Upper lobe of right lung (tissue), 1 donor: ENCODE results near the gene SMIM38. TPM values are rescaled to one million over a fixed set of nuclear protein-coding genes. Genes with fewer than 3 reads are reported as not detected.
"Not testable (repeated sequence)": the region's sequence is repeated elsewhere in the genome, so short reads cannot be mapped to it uniquely, and the experiment has no call there.

Experiments
- ATAC-seq: fragments of 200-7000 bp; cut with Tn5 transposase; one replicate; pipeline ENCODE4 v1.9.1; 2020; ENCODE audit warnings: mild to moderate bottlenecking, moderate library complexity
- DNase-seq: peaks from one replicate; pipeline ENCODE4 v3.0.0-alpha.2; 2020
- H3K27ac ChIP-seq: fragments of 200-600 bp; one replicate; pipeline ENCODE4 v1.8.0; 2022
- H3K27me3 ChIP-seq: fragments of 200-600 bp; one replicate; pipeline ENCODE4 v1.8.0; 2022; ENCODE audit warnings: mild to moderate bottlenecking
- H3K36me3 ChIP-seq: fragments of 200-600 bp; one replicate; pipeline ENCODE4 v1.8.0; 2022
- H3K4me1 ChIP-seq: fragments of 200-600 bp; one replicate; pipeline ENCODE4 v1.8.0; 2022
- H3K4me3 ChIP-seq: fragments of 200-600 bp; one replicate; pipeline ENCODE4 v1.8.0; 2022; ENCODE audit warnings: mild to moderate bottlenecking
- H3K9me3 ChIP-seq: fragments of 200-600 bp; one replicate; pipeline ENCODE4 v1.8.0; 2022
- intact Hi-C: fragments of 100-400 bp; cut with DNase I; formaldehyde crosslinking; loops from one replicate; pipeline ENCODE4 v1.11.0; 2022
- total RNA-seq: library from RNA; stranded (reverse); fragmentation: NEBNext Ultra II Directional; extraction: Animal tissue kit (Norgen Biotek cat#: 25700); gene quantifications from one replicate; pipeline ENCODE4 v1.2.1, GENCODE V29; 2021
- TF ChIP-seq, protein P1 (sequence below): fragments of 200-600 bp; IDR thresholded peaks from one replicate; pipeline ENCODE4 v1.8.0; 2022; ENCODE audit warnings: antibody characterized with exemption
- donor health status: DM: no; HTN: yes; CAD: no; lungs with severe emphysema.

SMIM38 gene
- total RNA-seq, 1 donor from 2014 or later: not detected

- H3K27ac ChIP-seq: no peak overlapping the region
- TF ChIP-seq, protein P1, sequence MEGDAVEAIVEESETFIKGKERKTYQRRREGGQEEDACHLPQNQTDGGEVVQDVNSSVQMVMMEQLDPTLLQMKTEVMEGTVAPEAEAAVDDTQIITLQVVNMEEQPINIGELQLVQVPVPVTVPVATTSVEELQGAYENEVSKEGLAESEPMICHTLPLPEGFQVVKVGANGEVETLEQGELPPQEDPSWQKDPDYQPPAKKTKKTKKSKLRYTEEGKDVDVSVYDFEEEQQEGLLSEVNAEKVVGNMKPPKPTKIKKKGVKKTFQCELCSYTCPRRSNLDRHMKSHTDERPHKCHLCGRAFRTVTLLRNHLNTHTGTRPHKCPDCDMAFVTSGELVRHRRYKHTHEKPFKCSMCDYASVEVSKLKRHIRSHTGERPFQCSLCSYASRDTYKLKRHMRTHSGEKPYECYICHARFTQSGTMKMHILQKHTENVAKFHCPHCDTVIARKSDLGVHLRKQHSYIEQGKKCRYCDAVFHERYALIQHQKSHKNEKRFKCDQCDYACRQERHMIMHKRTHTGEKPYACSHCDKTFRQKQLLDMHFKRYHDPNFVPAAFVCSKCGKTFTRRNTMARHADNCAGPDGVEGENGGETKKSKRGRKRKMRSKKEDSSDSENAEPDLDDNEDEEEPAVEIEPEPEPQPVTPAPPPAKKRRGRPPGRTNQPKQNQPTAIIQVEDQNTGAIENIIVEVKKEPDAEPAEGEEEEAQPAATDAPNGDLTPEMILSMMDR: no peak
- no peak overlapping the region for H3K4me3 ChIP-seq
- H3K4me1 ChIP-seq: no peaks in the 10 kb centered on the region
- intact Hi-C loops: no loop called here
- DNase-seq: peak; percentile 34
- no peaks in the 10 kb centered on the region for H3K9me3 ChIP-seq
- no peaks in the 10 kb centered on the region for H3K36me3 ChIP-seq
- peak; percentile 25 for ATAC-seq
- H3K27me3 ChIP-seq: no peaks in the 10 kb centered on the region
These were observed 17.5 kb upstream of the SMIM38 start for GRCh38 chr11:69138265-69138664.

- DNase-seq: peak; percentile 32
- not testable (repeated sequence) for ATAC-seq
These were observed 15.6 kb upstream of the SMIM38 start for GRCh38 chr11:69140161-69140560.

GRCh38 chr11:69140635-69141034 lies 15.1 kb upstream of the SMIM38 start:
- TF ChIP-seq, protein P1: no peak

More at GRCh38 chr11:69140161-69140560, 15.6 kb upstream of the SMIM38 start:
- H3K4me1 ChIP-seq, H3K4me3 ChIP-seq, H3K36me3 ChIP-seq, intact Hi-C loops, H3K9me3 ChIP-seq, H3K27ac ChIP-seq, H3K27me3 ChIP-seq: not testable (repeated sequence)

GRCh38 chr11:69141742-69142141 lies 14.0 kb upstream of the SMIM38 start:
- ATAC-seq: no peak
- no peak overlapping the region for H3K4me3 ChIP-seq
- no peaks in the 10 kb centered on the region for H3K27me3 ChIP-seq
- peaks cover 7% of the 10 kb centered on the region for H3K9me3 ChIP-seq
- H3K27ac ChIP-seq: no peak overlapping the region
- intact Hi-C loops: no loop called here
- H3K4me1 ChIP-seq: no peaks in the 10 kb centered on the region
- TF ChIP-seq, protein P1: no peak
- H3K36me3 ChIP-seq: no peaks in the 10 kb centered on the region
- DNase-seq: peak; percentile 6

More at GRCh38 chr11:69140635-69141034, 15.1 kb upstream of the SMIM38 start:
- H3K36me3 ChIP-seq: no peaks in the 10 kb centered on the region
- H3K4me1 ChIP-seq: no peaks in the 10 kb centered on the region
- no peak overlapping the region for H3K4me3 ChIP-seq
- H3K27ac ChIP-seq: no peak overlapping the region
- no peaks in the 10 kb centered on the region for H3K27me3 ChIP-seq
- DNase-seq (no peak), ATAC-seq (no peak)
- intact Hi-C loops: no loop called here
- H3K9me3 ChIP-seq: no peaks in the 10 kb centered on the region

GRCh38 chr11:69142895-69143294 lies 12.8 kb upstream of the SMIM38 start:
- H3K27ac ChIP-seq: no peak overlapping the region
- peaks cover 7% of the 10 kb centered on the region for H3K9me3 ChIP-seq
- no peak for DNase-seq
- H3K4me1 ChIP-seq: no peaks in the 10 kb centered on the region
- no peaks in the 10 kb centered on the region for H3K36me3 ChIP-seq
- TF ChIP-seq, protein P1: no peak
- no peak overlapping the region for H3K4me3 ChIP-seq
- intact Hi-C loops: no loop called here
- no peaks in the 10 kb centered on the region for H3K27me3 ChIP-seq
- ATAC-seq: no peak

DNA sequence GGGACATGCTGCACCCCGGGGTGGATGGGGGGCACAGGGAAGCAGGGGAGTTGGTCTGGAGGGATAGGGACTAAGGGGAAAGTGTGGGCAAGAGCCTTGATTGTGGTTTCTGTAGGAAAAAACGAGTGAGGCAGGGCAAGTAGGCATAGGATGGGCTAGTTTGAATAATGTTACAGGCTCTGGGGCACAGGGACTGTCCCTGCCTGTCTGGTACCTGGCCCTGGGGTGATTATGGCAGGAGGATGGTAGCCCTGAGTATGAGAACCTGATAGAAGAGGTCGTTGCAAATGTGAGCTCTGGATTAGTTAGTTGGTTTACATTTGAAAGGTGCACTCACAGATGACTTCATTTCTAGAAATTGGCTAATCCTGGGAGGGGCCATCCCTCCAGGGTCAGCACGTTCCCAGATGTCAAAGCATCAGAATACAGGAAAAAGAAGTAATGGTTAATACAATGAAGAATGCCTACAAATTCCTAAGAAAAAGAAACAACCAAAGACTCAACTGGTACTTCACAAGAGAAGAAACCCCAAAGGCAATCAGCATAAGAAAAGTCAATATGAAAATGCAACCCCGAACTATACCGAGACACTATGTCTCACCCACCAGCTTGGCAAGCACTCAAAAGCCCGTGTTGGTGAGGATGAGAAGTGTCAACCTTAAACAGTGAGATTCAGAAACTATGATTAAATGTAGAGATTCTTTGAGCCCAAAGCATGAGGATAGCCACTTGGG lies 11.3 kb upstream of the SMIM38 start:
- Histone ChIP-seq H3K9me3 (peaks cover 7% of the 10 kb centered on the region), H3K36me3 (no peaks in the 10 kb centered on the region), H3K27me3 (no peaks in the 10 kb centered on the region), H3K4me1 (no peaks in the 10 kb centered on the region), H3K27ac (no peak overlapping the region), H3K4me3 (no peak overlapping the region)
- no peak for ATAC-seq
- TF ChIP-seq, protein P1: no peak
- intact Hi-C loops: no loop called here
- DNase-seq: no peak
